ENCODE measurements around the gene TRHDE. TPM values are rescaled to one million over a fixed set of nuclear protein-coding genes. Genes with fewer than 3 reads are reported as not detected.

Gene TRHDE
- total RNA-seq, 1 donor from 2014 or later = 0.51 TPM

DNA sequence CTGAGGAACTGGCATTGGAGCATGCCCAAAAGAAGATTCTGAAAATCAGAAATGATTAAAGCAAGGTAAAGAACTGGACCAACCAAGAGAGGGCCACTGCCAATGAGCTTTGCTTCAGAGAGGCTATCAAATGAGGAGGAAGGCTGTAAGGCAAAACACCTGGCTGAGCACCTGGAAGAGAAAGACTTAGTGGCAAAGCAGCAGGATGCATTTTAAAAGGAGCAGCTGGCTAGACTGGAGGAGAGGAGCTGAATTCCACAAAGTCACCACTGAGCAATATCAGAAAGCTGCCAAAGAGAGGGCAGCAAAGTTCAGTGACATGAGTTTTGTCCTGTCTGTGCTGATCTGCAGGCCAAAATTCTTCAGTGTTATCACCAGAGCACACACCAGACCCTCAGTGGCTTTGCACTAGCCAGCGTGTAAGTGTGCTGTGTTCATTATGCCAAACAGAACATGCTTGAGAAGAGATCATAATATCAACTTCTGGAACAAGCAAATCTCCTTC is 338.7 kb downstream of the TRHDE start:
- no peak for DNase-seq (ENCODE audit: low read depth, low spot score)
- Mint-ChIP-seq H3K9me3 (no peaks in the 10 kb centered on the region), H3K4me1 (peaks cover 17% of the 10 kb centered on the region), H3K36me3 (ENCODE audit: low read depth) (no peaks in the 10 kb centered on the region), H3K27me3 (ENCODE audit: low read depth) (no peaks in the 10 kb centered on the region), H3K27ac (ENCODE audit: unreplicated experiment) (no peak overlapping the region), H3K4me3 (no peak overlapping the region)
- TF ChIP-seq CTCF (conservative IDR thresholded peaks at IDR 0.05) = no peak

DNA sequence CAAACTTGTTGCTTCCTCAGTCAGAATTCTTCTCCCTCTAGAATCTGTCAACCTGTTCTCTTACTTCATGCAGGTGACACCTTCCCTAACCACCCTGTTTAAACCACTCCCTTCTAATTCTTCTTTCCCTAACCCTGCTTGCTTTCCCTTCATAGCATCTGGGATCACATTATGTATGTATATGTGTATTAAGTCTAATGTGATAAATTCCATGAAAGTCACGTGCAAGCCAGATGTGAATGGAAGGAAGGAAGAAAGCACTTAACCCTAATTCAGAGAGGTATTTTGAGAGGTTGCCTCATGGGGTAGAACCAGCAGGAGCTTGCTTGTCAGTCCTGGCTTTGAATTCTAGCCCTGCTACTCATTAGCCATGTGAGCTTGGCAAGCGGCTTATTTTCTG is 340.0 kb downstream of the TRHDE start:
- no peak for DNase-seq (ENCODE audit: low read depth, low spot score)
- Mint-ChIP-seq H3K9me3 (no peaks in the 10 kb centered on the region), H3K27ac (ENCODE audit: unreplicated experiment) (no peak overlapping the region), H3K27me3 (ENCODE audit: low read depth) (no peaks in the 10 kb centered on the region), H3K36me3 (ENCODE audit: low read depth) (no peaks in the 10 kb centered on the region), H3K4me1 (peaks cover 17% of the 10 kb centered on the region), H3K4me3 (no peak overlapping the region)
- TF ChIP-seq CTCF (conservative IDR thresholded peaks at IDR 0.05) = no peak

- no peak for DNase-seq (ENCODE audit: low read depth, low spot score)
- no peaks in the 10 kb centered on the region for H3K36me3 Mint-ChIP-seq (ENCODE audit: low read depth)
- no peak overlapping the region for H3K4me3 Mint-ChIP-seq
- no peaks in the 10 kb centered on the region for H3K4me1 Mint-ChIP-seq
- no peaks in the 10 kb centered on the region for H3K27me3 Mint-ChIP-seq (ENCODE audit: low read depth)
- no peak overlapping the region for H3K27ac Mint-ChIP-seq (ENCODE audit: unreplicated experiment)
- no peak for TF ChIP-seq CTCF (conservative IDR thresholded peaks at IDR 0.05)
- H3K9me3 Mint-ChIP-seq = no peaks in the 10 kb centered on the region
Observed at GRCh38 chr12:72618764-72619163, 346.6 kb downstream of the TRHDE start.

GRCh38 chr12:72622556-72622955 is 350.4 kb downstream of the TRHDE start:
- TF ChIP-seq CTCF (conservative IDR thresholded peaks at IDR 0.05) = no peak
- no peaks in the 10 kb centered on the region for H3K27me3 Mint-ChIP-seq (ENCODE audit: low read depth)
- no peaks in the 10 kb centered on the region for H3K36me3 Mint-ChIP-seq (ENCODE audit: low read depth)
- no peak overlapping the region for H3K27ac Mint-ChIP-seq (ENCODE audit: unreplicated experiment)
- H3K9me3 Mint-ChIP-seq = no peaks in the 10 kb centered on the region
- DNase-seq (ENCODE audit: low read depth, low spot score) = no peak
- no peak overlapping the region for H3K4me3 Mint-ChIP-seq
- H3K4me1 Mint-ChIP-seq = no peaks in the 10 kb centered on the region

DNA sequence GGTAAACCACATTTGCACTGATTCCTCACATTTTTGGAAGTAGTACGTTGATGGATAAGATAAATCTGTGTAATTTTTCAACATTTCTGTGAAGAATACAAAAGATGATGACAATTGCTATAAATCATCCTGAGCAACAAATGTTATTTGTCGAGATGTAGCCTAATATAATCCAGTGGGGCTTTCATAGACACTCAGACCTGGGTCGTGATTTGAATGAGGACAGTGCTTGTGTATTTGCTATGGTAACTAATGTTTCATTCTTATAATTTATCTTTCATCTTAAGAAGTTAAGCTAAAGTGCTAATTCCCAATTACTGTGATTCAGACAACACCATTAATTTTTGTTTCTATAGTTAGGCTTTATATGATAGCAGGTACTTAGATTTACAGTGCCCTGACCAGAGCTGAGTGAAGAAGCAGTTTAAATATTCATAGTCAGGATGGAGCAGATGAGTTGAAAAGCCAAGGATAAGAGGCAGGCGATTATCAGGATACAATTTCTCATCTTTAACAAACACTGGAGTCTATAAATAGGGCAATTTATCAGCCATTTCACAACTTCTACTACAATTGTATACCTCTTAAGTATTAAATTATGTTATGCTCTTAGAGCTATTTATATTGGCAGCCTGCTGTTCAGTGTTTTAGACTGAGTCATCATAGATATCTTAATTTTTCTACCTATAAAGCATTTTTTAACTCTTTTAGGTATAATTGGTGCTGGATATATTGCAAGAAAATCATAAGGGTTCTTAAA is 359.9 kb downstream of the TRHDE start:
- no peak for DNase-seq (ENCODE audit: low read depth, low spot score)
- no peaks in the 10 kb centered on the region for H3K27me3 Mint-ChIP-seq (ENCODE audit: low read depth)
- no peaks in the 10 kb centered on the region for H3K36me3 Mint-ChIP-seq (ENCODE audit: low read depth)
- H3K4me1 Mint-ChIP-seq = no peaks in the 10 kb centered on the region
- H3K9me3 Mint-ChIP-seq = no peaks in the 10 kb centered on the region
- no peak for TF ChIP-seq CTCF (conservative IDR thresholded peaks at IDR 0.05)
- no peak overlapping the region for H3K27ac Mint-ChIP-seq (ENCODE audit: unreplicated experiment)
- no peak overlapping the region for H3K4me3 Mint-ChIP-seq

All from neural crest cell (in vitro differentiated cells).